HL-60/S4 treated with retinoic acid at 250 ng/mL for 4 days and 3 days (cell line): Measurements from ENCODE around the gene TMEM151B.

Experiments
- in situ Hi-C: fragments of 300-500 bp; cut with MboI; formaldehyde crosslinking; loops from 2 replicates; pipeline ENCODE4 v1.7.0; 2022; ENCODE audit warnings: low sequenced_read_pairs

The TMEM151B gene

DNA sequence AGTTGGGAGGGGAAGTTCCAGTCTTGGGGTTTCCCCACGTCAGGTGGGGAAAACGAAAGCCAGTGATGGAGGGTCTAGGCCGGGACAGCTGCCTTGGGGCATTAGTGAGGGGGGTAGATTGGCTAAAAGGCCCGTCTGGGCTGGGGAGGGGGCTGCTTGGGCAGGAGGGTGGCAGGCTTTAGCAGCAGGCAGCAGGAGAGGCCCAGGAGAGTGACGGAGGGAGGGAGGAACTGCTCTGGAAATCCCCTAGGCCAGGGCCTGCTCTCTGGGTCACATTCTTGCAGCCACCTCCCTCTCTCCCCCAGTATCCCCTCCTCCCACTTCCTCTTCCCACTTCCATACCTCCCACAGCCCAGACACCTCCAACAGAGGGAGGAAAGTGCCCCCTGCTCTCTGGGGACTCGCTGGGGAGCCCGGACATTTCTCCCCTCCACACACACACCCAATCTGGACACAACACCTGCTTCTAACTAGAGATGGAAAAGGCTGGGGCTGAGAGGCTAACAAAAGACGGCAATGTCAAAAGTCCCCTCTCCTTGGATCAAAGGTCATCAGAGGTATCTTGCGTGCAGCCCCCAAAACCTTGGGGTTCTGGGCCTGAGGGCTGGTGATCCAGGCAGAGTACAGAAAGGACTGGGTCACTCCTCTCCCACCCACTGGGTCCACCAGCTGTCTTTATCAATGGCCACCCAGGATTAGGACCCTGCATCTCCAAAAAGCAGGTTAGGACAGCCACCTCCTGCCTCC is 6.7 kb upstream of the TMEM151B start:
- in situ Hi-C loops = no loop called here

DNA sequence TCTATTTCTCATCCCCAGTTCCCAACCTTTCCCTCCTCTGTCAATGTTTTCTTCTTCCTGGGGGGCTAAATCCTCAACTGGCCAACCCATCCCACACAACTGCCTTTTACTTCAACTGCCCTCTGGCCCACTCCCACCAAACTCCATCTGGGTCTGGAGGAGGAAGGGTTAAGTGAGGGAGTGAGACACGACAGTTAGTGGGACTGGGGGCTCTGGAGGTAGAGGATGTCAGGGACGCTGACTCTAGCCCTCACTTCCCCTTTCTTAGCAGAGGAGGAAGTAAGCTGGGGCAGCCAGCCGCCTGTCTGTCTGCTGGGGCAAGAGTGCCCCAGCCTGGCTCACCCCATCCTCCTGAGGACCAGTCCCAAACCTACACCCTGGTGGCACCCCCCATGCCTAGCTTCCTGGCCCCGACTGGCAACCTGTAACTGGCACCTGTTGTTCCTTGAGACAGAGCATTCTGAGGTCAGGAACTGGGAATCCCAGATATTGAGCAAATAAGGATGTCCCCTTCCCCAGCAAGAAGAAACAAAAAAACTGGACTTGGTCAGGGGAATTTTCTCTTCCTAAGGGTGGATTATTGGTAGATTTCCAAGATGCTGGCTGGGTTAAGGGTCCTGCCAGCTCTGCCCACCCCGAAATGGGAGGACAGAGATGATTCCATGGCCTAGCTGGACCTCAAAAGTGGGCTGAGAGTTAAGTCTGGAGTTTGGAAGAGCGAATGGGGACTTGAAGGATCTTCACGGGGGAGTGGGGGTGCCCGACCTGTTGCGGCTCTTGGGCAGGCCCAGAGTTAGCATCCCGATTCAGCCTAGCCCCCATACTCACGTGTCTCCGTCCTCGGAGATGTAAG is 5.9 kb upstream of the TMEM151B start:
- in situ Hi-C loops = no loop called here

- in situ Hi-C loops = no loop called here
These were observed 5.1 kb upstream of the TMEM151B start, which contains the start of gene NFKBIE for GRCh38 chr6:44265007-44265721. TSS of gene NFKBIE (minus strand) at chr6:44265551. CDS start at chr6:44265346, 205 bp downstream.

DNA sequence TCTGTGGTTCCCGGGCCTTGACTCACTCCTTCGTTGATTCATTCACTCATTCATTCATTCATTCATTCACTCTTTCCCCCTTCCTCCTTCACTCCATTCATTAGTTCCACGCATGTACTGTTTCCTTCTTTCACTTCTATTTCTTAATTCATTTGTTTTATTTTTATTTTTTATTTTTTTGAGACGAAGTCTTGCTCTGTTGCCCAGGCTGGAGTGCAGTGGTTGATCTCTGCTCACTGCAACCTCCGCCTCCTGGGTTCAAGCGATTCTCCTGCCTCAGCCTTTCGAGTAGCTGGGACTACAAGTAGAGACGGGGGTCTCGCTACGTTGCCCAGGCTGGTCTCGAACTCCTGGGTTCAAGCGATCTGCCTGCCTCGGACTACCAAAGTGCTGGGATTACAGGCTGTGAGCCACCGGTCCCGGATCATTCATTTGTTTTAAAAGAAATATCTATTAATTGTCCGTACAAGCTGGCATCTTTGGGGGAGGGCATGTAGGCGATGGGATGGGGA is 4.5 kb upstream of the TMEM151B start:
- in situ Hi-C loops = no loop called here

DNA sequence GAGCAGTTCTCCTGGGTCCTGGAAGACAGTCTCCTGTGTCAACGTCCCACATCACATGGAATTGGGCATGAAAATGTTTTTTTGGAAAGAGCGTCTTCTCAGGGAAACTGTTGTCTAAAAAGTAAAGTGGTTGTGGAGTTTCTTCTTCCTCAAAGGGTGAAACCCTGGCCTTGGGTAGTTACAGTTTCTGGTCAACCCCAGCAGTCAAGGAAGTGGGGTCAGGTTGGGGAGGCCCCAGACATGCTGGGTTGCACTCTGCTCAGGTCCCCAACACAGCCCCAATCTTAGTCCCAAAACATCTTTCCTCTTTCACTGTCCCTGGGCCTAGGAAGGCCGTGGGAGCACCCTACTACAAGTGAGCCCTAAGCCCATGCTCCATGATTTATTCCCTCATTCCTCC is 3.9 kb upstream of the TMEM151B start:
- in situ Hi-C loops = no loop called here

- in situ Hi-C loops = no loop called here
These were observed 3.0 kb upstream of the TMEM151B start for GRCh38 chr6:44267252-44267651.

GRCh38 chr6:44268095-44268628 is 2.1 kb upstream of the TMEM151B start:
- in situ Hi-C loops = no loop called here

- in situ Hi-C loops = no loop called here
These were observed 901 bp upstream of the TMEM151B start for GRCh38 chr6:44269178-44269920.

DNA sequence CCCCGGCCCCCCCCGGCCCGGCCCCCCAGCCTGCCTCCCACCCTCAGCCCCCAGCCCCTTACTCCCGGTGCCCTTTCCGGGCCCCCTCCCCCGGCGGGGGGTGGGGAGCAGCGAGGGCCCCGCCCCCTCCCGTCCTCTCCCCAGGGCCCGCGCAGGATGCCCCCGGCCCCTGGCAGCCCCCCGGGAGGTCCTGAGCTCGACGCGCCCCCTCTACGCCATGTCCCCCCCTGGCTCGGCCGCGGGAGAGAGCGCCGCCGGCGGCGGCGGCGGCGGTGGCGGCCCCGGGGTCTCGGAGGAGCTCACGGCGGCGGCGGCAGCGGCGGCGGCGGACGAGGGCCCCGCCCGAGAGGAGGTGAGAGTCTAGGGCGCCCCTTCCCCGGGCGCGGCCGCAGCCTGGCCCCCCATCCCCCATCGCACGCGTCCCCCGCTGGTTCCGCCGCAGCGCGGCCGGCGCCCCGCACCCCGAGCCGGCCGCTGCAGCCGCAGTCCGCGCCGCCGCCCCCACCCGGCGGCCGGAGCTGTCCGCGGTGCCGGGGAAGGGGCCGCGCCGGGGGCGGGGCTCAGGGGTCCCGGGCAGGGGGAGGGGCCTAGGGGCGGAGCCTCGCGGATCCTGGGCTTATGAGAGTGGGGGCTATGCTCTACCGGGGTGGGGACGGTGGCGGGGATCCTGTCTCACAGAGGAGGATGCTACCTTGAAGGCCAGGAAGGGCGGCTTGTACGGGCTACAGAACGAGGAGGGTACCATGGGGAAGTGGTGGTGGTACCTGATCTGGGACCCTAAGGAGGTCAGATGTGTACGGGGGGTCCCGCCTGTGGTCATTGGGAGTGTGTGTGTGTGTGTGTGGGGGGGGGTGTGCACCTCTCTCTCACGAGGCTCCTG is 516 bp downstream of the TMEM151B start:
- in situ Hi-C loops = no loop called here

DNA sequence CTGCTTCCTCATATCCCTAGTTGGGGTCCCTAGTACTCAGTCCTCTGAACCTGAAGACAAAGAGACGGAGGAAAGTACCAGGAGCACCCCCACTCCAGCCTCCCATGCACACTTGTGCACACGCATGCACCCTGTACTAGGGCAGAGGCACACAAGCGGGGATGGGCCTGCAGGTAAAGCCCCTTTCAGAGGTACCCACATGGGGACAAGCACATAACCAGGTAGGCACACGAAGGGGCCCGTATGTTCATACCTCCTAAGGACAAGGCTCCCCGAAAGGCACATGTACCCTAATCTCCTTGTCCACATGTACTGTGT is 1.1 kb downstream of the TMEM151B start:
- in situ Hi-C loops = no loop called here

- in situ Hi-C loops = no loop called here
These were observed 1.7 kb downstream of the TMEM151B start for GRCh38 chr6:44271914-44272313.

DNA sequence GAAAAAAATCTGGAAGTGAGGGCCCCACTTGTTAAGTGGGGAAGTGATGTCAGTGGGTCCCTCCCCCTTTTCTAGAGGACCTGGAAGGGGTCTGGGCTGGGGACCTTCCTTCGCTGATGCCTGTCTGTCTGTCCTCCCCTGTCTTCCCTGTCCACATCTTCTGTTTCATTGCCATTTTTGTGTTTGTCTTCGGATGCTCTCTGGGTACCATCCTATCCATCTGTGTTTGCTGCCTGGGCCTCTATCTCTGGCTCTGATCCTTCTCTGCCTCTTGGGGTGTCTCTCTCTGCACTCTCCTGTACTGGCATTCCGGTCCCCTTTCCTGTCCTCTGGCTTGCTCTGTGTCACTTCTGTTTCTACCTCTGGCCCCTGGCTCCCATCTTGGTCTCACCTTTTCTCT is 2.3 kb downstream of the TMEM151B start:
- in situ Hi-C loops = no loop called here

GRCh38 chr6:44272999-44273566 is 2.8 kb downstream of the TMEM151B start:
- in situ Hi-C loops = no loop called here

DNA sequence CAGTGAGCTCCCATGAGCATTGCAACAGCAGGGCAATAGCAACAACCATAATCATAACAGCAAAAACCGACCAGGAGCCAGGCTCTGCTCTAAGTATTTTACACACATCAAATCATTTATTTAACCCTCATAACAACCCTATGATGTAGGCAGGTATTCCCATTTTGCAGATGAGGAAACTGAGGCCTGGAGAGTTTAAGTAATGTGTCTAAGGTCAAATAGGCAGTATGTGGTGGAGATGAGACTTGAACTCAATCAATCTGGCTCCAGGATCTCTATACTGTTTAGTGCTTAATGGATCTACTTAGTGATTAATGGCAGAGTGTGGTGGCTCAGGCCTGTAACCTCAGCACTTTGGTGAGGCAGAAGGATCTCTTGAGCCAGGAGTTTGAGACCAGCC is 3.4 kb downstream of the TMEM151B start:
- in situ Hi-C loops = no loop called here

- in situ Hi-C loops = no loop called here
These were observed 5.1 kb downstream of the TMEM151B start for GRCh38 chr6:44275271-44275748.

DNA sequence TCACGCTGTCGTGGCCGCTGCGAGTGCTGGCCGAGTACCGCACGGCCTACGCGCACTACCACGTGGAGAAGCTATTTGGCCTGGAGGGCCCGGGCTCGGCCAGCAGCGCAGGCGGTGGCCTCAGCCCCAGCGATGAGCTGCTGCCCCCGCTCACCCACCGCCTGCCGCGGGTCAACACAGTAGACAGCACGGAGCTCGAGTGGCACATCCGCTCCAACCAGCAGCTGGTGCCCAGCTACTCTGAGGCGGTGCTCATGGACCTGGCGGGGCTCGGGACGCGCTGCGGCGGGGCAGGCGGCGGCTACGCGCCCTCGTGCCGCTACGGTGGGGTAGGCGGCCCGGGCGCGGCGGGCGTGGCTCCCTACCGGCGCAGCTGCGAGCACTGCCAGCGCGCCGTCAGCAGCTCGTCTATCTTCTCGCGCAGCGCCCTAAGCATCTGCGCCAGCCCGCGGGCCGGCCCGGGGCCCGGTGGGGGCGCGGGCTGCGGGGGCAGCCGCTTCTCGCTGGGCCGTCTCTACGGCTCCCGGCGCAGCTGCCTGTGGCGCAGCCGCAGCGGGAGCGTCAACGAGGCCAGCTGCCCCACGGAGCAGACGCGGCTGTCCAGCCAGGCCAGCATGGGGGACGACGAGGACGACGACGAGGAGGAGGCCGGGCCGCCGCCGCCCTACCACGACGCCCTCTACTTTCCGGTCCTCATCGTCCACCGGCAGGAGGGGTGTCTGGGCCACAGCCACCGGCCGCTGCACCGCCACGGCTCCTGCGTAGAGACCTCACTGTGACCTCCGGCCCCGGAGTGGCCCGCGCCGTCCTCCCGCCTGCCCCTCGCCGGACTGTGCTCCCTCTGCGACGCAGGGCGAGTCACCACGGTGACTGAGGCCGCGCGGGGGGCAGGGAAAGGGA is 5.7 kb downstream of the TMEM151B start:
- in situ Hi-C loops = no loop called here

- in situ Hi-C loops = no loop called here
These were observed 6.7 kb downstream of the TMEM151B start for GRCh38 chr6:44276667-44277640.
